ENCODE measurements around the gene STK24. TPM values are rescaled to one million over a fixed set of nuclear protein-coding genes. Genes with fewer than 3 reads are reported as not detected.

STK24 gene
- polyA plus RNA-seq, 2 of the 4 experiments (the other 2 are of a cell fraction) = 46.1 to 55.6 TPM

- no peak for FAIRE-seq
- ATAC-seq = no peak
- Histone ChIP-seq H3K9me3 (no peaks in the 10 kb centered on the region), H3K4me1 (peaks cover 17% of the 10 kb centered on the region; the same call in 1 of the 3 replicates), H3K4me3 (no peak overlapping the region), H3K27ac (no peak overlapping the region), H3K4me2 (no peak overlapping the region)
- no peak for DNase-seq (ENCODE audit: low read depth in 1 of 2, low spot score in 1 of 2)
- 97% methylated on average over 4 of the region's 5 CpGs for WGBS (ENCODE audit: missing lambda C conversion rate)
- CTCF ChIA-PET = interaction anchor here (0.7 to 5.5 kb wide), 11 partner anchors 9 to 598 kb away, joined by 3 to 78 read pairs (median 21); no protein-coding TSS in a partner anchor
- TF ChIP-seq RAD21 (conservative IDR thresholded peaks at IDR 0.05 in 1 of 2, IDR thresholded peaks at IDR 0.05 in 1 of 2) (no peak), MAFK (IDR thresholded peaks at IDR 0.05; ENCODE audit: partially characterized antibody) (no peak), EP300 (IDR thresholded peaks at IDR 0.05) (no peak)
- POLR2A ChIA-PET = no interaction called here
Measured at GRCh38 chr13:98447130-98447529, 129.8 kb downstream of the STK24 start.

- WGBS (ENCODE audit: missing lambda C conversion rate) = 89% methylated on average over 3 of the region's 11 CpGs
- CTCF ChIA-PET = interaction anchor here (0.7 to 5.5 kb wide), 19 partner anchors 10 to 597 kb away, joined by 3 to 78 read pairs (median 9); no protein-coding TSS in a partner anchor
Measured at GRCh38 chr13:98446234-98446621, 130.7 kb downstream of the STK24 start.

GRCh38 chr13:98445340-98446233 is 131.3 kb downstream of the STK24 start:
- ChIA-PET CTCF (interaction anchor here (0.6 to 5.5 kb wide), 43 partner anchors 10 to 596 kb away, joined by 3 to 78 read pairs (median 4); no protein-coding TSS in a partner anchor), POLR2A (no interaction called here)
- Histone ChIP-seq H3K4me2 (peak overlapping the region; percentile 41), H3K4me1 (peaks cover 17% of the 10 kb centered on the region; the same call in 1 of the 3 replicates), H3K27ac (peak overlapping the region; percentile 31 to 70; a peak in 3 of 6 replicates), H3K9me3 (no peaks in the 10 kb centered on the region), H3K4me3 (no peak overlapping the region)
- FAIRE-seq (no peak), ATAC-seq (peak; percentile 77 to 91), DNase-seq (ENCODE audit: low read depth in 1 of 2, low spot score in 1 of 2) (peak; percentile 51 to 55)
- WGBS (ENCODE audit: missing lambda C conversion rate) = 16% methylated on average over 17 of the region's 18 CpGs
- TF ChIP-seq SMC3 (IDR thresholded peaks at IDR 0.05) = peak; percentile 85
- peak; percentile 71 to 82 for TF ChIP-seq RAD21 (conservative IDR thresholded peaks at IDR 0.05 in 1 of 2, IDR thresholded peaks at IDR 0.05 in 1 of 2)
- no peak for TF ChIP-seq RNF2 (IDR thresholded peaks at IDR 0.05; ENCODE audit: borderline replicate concordance, low read depth)
- peak; percentile 75 for TF ChIP-seq CTCF (IDR thresholded peaks at IDR 0.05)
- no peak for TF ChIP-seq ATOH8 (CRISPR knock-in tag; IDR thresholded peaks at IDR 0.05; ENCODE audit: low read depth)

More at GRCh38 chr13:98446234-98446621, 130.7 kb downstream of the STK24 start:
- ATAC-seq (no peak), FAIRE-seq (no peak), DNase-seq (ENCODE audit: low read depth in 1 of 2, low spot score in 1 of 2) (no peak)
- TF ChIP-seq FOSL2 (IDR thresholded peaks at IDR 0.05) = no peak
- no peak for TF ChIP-seq FOSL2 (CRISPR knock-in tag; IDR thresholded peaks at IDR 0.05)
- no peak for TF ChIP-seq PBX3 (IDR thresholded peaks at IDR 0.05)
- TF ChIP-seq SMC3 (IDR thresholded peaks at IDR 0.05) = no peak
- TF ChIP-seq CHD2 (IDR thresholded peaks at IDR 0.05; ENCODE audit: low read length, partially characterized antibody) = no peak
- TF ChIP-seq HOXA7 (CRISPR knock-in tag; IDR thresholded peaks at IDR 0.05) = no peak
- no peak for TF ChIP-seq CBX8 (IDR thresholded peaks at IDR 0.05)
- no peak for TF ChIP-seq SREBF2 (IDR thresholded peaks at IDR 0.05)
- no peak for TF ChIP-seq HDAC2 (IDR thresholded peaks at IDR 0.05)
- no peak for TF ChIP-seq JUNB (IDR thresholded peaks at IDR 0.05)
- TF ChIP-seq BHLHE40 (IDR thresholded peaks at IDR 0.05; ENCODE audit: low read depth, low read length) = no peak
- TF ChIP-seq HES2 (IDR thresholded peaks at IDR 0.05) = no peak
- no peak for TF ChIP-seq CHD4 (IDR thresholded peaks at IDR 0.05; ENCODE audit: borderline replicate concordance)
- TF ChIP-seq CEBPB (IDR thresholded peaks at IDR 0.05) = no peak
- TF ChIP-seq CBX2 (IDR thresholded peaks at IDR 0.05; ENCODE audit: borderline replicate concordance, low read depth) = no peak
- TF ChIP-seq RFX5 (IDR thresholded peaks at IDR 0.05) = no peak
- no peak for TF ChIP-seq ZNF302 (CRISPR knock-in tag; IDR thresholded peaks at IDR 0.05)
- no peak for TF ChIP-seq EP300 (IDR thresholded peaks at IDR 0.05)
- TF ChIP-seq TP53 (CRISPR knock-in tag; IDR thresholded peaks at IDR 0.05) = no peak
- TF ChIP-seq USF2 (IDR thresholded peaks at IDR 0.05) = no peak
- TF ChIP-seq MAX (IDR thresholded peaks at IDR 0.05) = no peak
- POLR2A ChIA-PET = no interaction called here
- H3K4me3 ChIP-seq = no peak overlapping the region
- H3K9me3 ChIP-seq = no peaks in the 10 kb centered on the region
- H3K4me2 ChIP-seq = no peak overlapping the region
- H3K4me1 ChIP-seq = peaks cover 17% of the 10 kb centered on the region; the same call in 1 of the 3 replicates
- peak overlapping the region in 1 of 2 experiments; percentile 70; a peak in 1 of 6 replicates for H3K27ac ChIP-seq

All from A549 (cell line).